ENCODE data around the gene KLK3. TPM values are rescaled to one million over a fixed set of nuclear protein-coding genes. Genes with fewer than 3 reads are reported as not detected.

Gene KLK3
- total RNA-seq, 1 donor from 2014 or later: not detected

DNA sequence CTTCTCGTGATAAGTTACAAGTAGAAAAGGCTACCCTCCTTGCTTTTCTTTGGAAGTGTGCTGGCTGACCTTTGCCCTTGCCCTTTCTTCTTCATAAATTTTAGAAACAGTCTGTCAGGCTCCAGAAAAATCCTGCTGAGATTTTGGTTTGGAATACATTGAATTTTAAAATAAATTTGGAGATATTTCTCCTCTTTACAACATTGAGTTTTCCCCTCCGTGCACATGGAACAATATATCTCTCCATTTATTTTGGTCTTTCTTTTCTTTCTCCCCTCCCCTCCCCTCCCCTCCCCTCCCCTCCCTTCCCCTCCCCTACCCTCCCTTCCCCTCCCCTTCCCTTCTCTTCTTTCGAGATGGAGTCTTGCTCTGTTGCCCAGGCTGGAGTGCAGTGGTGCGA is 47.9 kb downstream of the KLK3 start:
- no peak for DNase-seq (ENCODE audit: low spot score)
- intact Hi-C loops (cut with micrococcal nuclease): no loop called here
- H3K4me1 Mint-ChIP-seq (ENCODE audit: low read depth): no peaks in the 10 kb centered on the region
- no peaks in the 10 kb centered on the region for H3K36me3 Mint-ChIP-seq (ENCODE audit: low read depth)
- no peak overlapping the region for H3K27ac Mint-ChIP-seq
- no peaks in the 10 kb centered on the region for H3K9me3 Mint-ChIP-seq
- no peak overlapping the region for H3K4me3 Mint-ChIP-seq
- peaks cover 10% of the 10 kb centered on the region for H3K27me3 Mint-ChIP-seq (ENCODE audit: insufficient read depth)

DNA sequence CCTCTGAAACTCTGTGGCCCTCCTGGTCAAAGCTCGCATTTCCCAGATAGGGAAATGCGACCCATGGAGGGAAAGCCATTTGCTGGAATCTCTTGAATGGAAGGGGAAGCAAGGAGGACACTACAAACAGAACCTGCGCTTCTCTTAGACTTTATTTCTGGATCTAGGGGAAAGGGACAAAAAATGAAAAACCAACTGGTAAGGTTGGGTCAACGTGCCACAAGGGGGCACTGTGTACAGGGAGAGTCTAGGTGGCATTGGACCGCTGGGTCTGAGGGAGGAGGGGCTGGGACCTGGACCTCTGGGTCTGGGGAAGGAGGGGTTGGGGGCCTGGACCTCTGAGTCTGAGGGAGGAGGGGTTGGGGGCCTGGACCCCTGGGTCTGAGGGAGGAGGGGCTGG is 51.5 kb downstream of the KLK3 start:
- intact Hi-C loops (cut with micrococcal nuclease): loop anchor here (1.0 kb wide), 1 partner anchor 16 kb away; no protein-coding TSS in a partner anchor
- no peak for DNase-seq (ENCODE audit: low spot score)
- Mint-ChIP-seq H3K36me3 (ENCODE audit: low read depth) (no peaks in the 10 kb centered on the region), H3K9me3 (no peaks in the 10 kb centered on the region), H3K27me3 (ENCODE audit: insufficient read depth) (peaks cover 33% of the 10 kb centered on the region), H3K4me1 (ENCODE audit: low read depth) (no peaks in the 10 kb centered on the region), H3K4me3 (no peak overlapping the region), H3K27ac (no peak overlapping the region)

- Mint-ChIP-seq H3K4me1 (ENCODE audit: low read depth) (no peaks in the 10 kb centered on the region), H3K27me3 (ENCODE audit: insufficient read depth) (peaks cover 33% of the 10 kb centered on the region), H3K27ac (no peak overlapping the region)
These were observed 53.6 kb downstream of the KLK3 start for GRCh38 chr19:50908336-50908735.

DNA sequence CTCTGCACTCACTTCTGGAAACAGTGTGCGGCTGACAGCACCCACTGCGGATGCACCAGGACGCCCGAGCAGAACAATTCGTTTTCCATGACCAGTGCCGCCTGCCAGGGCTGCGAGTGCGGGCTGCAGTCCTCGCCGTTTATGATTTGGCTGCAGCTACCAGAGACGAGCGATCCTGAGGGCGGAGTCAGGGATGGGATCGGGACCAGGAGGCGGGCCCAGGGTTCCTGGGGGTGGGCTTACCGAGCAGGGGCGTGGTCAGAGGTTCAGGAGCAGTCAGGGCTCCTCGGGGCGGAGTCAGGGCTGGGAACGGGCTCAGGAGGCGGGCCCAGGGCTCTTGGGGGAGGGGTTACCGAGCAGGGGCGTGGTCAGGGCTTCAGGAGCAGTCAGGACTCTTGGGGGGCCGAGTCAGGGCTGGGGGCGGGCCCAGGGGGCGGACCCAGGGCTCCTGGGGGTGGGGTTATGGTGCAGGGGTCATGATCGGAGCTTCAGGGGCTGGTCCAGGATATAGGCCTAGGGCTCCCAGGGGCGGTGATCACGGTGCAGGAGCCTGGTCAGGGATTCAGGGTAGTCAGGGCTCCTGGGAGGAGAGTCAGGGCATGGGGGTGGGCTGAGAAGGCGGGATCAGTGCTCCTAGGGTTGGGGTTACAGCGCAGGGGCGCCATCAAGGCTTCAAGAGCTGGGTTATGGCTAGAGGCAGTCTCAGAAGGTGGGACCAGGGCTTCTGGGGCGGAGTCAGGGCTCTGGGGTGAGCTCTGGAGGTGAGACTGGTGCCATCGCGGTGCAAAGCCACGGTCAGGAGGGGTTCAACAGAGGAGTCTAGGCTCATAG is 54.7 kb downstream of the KLK3 start:
- peak overlapping the region; percentile 21 for H3K4me3 Mint-ChIP-seq
- DNase-seq (ENCODE audit: low spot score): peak; percentile 24
- H3K4me1 Mint-ChIP-seq (ENCODE audit: low read depth): no peaks in the 10 kb centered on the region
- no peaks in the 10 kb centered on the region for H3K36me3 Mint-ChIP-seq (ENCODE audit: low read depth)
- H3K27me3 Mint-ChIP-seq (ENCODE audit: insufficient read depth): peaks cover 33% of the 10 kb centered on the region
- no peaks in the 10 kb centered on the region for H3K9me3 Mint-ChIP-seq
- intact Hi-C loops (cut with micrococcal nuclease): no loop called here
- no peak overlapping the region for H3K27ac Mint-ChIP-seq

More at GRCh38 chr19:50908336-50908735, 53.6 kb downstream of the KLK3 start:
- Mint-ChIP-seq H3K9me3 (no peaks in the 10 kb centered on the region), H3K4me3 (no peak overlapping the region), H3K36me3 (ENCODE audit: low read depth) (no peaks in the 10 kb centered on the region)
- no peak for DNase-seq (ENCODE audit: low spot score)
- intact Hi-C loops (cut with micrococcal nuclease): no loop called here

Other genes starting within 250 kb of the KLK3 start
- gene SYT3, start 215.0 kb upstream of the KLK3 start, total RNA-seq: not detected in 2 replicates
- not detected in 2 replicates for gene C19orf81, start 205.5 kb upstream of the KLK3 start, total RNA-seq
- gene SHANK1, start 135.1 kb upstream of the KLK3 start, total RNA-seq: not detected in 2 replicates
- gene CLEC11A, start 131.6 kb upstream of the KLK3 start, total RNA-seq: 0.75 and 0.83 TPM in 2 replicates
- not detected in 2 replicates for gene GPR32, start 84.5 kb upstream of the KLK3 start, total RNA-seq
- not detected in 2 replicates for gene ACP4, start 64.5 kb upstream of the KLK3 start, total RNA-seq
- 2.5 and 3.4 TPM in 2 replicates for gene KLK1, start 31.1 kb upstream of the KLK3 start, total RNA-seq
- not detected in 2 replicates for gene KLK15, start 21.3 kb upstream of the KLK3 start, total RNA-seq
- gene KLK2, start 18.5 kb downstream of the KLK3 start, total RNA-seq: not detected in 2 replicates
- not detected in 2 replicates for gene KLK4, start 56.5 kb downstream of the KLK3 start, total RNA-seq
- not detected in 2 replicates for gene KLK5, start 98.1 kb downstream of the KLK3 start, total RNA-seq
- not detected in 2 replicates for gene KLK6, start 114.7 kb downstream of the KLK3 start, total RNA-seq
- not detected in 2 replicates for gene KLK7, start 129.0 kb downstream of the KLK3 start, total RNA-seq
- gene KLK8, start 146.7 kb downstream of the KLK3 start, total RNA-seq: not detected in 2 replicates
- not detected in 2 replicates for gene KLK10, start 164.8 kb downstream of the KLK3 start, total RNA-seq
- gene KLK11, start 171.7 kb downstream of the KLK3 start, total RNA-seq: not detected in 2 replicates
- gene KLK12, start 180.1 kb downstream of the KLK3 start, total RNA-seq: not detected in 2 replicates
- not detected in 2 replicates for gene KLK13, start 210.2 kb downstream of the KLK3 start, total RNA-seq
- gene KLK14, start 228.0 kb downstream of the KLK3 start, total RNA-seq: 0.64 and 1.2 TPM in 2 replicates

All from activated T-helper 1 cell treated with anti-CD3 and anti-CD28 coated beads, Interleukin-12 subunit alpha, Interleukin-12 subunit beta, Interleukin-2, Interleukin-4 antibody, amounts not matched to agents 30 ng/mL and 10 ng/mL and 1 ng/mL, durations not matched to agents 14 hours and 24 hours and 36 hours (primary cell).